Left ventricle myocardium superior (tissue), 1 donor: ENCODE results near the gene NPC1. TPM values are rescaled to one million over a fixed set of nuclear protein-coding genes. Genes with fewer than 3 reads are reported as not detected.
A peak's percentile ranks its signal among the peaks of the same experiment; 100 is the strongest.
"Not testable (repeated sequence)": the region's sequence is repeated elsewhere in the genome, so short reads cannot be mapped to it uniquely, and the experiment has no call there.

Experiments used
- ATAC-seq: fragments of 200-7000 bp; cut with Tn5 transposase; one replicate; pipeline ENCODE4 v1.9.1; 2020; ENCODE audit warnings: mild to moderate bottlenecking, moderate library complexity
- DNase-seq: peaks from one replicate; pipeline ENCODE4 v3.0.0-alpha.2; 2020
- intact Hi-C: fragments of 100-400 bp; cut with micrococcal nuclease; formaldehyde crosslinking; loops from one replicate; pipeline ENCODE4 v1.11.0; 2022
- total RNA-seq: library from RNA; stranded (reverse); fragmentation: NEBNext Ultra II Directional; extraction: Animal tissue kit (Norgen Biotek cat#: 25700); gene quantifications from one replicate; pipeline ENCODE4 v1.2.1, GENCODE V29; 2021
- donor health status: DM: no; HTN: yes; CAD: no; lungs with severe emphysema.

Gene NPC1
- total RNA-seq, 1 donor from 2014 or later, result 13.3 TPM

- ATAC-seq, result no peak
- DNase-seq, result no peak
- intact Hi-C loops, result no loop called here
Measured at GRCh38 chr18:23580677-23581367, 5.5 kb downstream of the NPC1 start.

DNA sequence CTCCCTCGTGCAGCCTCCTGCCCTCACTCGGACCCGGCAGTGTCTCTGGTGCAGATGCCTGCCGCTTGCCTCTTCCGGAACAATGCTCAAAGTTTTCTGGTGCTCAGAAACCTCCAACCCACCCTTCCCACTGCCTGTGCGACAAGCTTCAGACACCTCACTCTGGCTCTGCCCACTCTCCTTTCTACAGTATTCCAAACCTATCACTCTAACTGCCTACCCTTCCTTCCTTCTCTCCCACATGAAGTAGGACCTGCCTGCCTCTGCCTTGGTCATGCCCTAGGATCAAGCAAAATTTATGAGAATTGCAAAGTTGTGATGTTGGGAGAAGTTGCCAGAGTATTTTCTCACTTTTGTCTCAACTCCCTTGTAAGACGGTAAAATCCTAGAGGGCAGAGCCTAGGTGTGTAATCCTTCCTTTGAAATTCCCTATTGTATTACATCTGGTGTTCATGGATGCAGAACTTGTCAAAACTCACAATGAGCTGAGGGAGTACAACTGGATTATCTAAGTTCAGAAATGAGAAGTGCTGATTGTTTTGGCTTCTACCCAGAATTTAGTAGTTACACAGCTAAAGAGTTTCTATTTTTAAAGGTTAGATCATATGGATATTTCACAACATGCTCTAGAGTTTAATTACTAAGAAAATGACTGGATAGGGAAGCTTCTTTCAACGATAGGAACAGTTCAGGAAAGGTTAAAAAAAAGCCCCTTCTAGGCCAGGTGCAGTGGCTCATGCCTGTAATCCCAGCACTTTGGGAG lies 7.2 kb downstream of the NPC1 start:
- peak; percentile 39 for ATAC-seq
- intact Hi-C loops, result no loop called here

DNA sequence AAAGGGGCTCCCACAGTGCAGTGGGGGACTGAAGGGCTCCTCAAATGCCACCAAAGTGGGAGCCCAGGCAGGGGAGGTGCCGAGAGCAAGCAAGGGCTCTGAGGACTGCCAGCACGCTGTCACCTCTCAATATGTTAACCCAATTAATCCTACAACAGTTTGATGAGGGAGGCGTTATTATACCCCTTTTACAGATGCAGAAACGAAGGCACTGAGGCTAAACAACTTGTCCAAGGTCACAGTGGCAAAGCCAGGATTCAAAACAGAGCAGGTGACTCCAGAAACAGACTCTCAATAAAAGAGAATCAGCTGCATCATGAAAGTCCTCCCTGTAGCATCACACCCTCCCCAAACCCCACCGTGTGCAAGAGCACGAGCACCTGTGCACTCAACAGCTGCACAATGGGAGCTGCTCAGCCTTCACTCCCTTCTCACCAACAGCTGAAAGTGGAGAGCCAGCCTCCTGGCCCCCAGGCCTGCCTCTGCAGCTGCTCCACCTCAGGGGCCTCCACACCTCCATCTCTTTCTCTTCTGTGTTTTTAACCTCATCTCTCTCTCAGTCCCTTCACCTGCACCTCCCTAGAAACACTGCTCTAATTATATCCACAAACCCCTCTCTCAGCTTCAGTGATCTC lies 8.1 kb downstream of the NPC1 start:
- DNase-seq, result no peak
- no peak for ATAC-seq
- intact Hi-C loops, result no loop called here

More for the DNA sequence above, 7.2 kb downstream of the NPC1 start:
- no peak for DNase-seq

- intact Hi-C loops, ATAC-seq, DNase-seq: not testable (repeated sequence)
Measured at GRCh38 chr18:23577521-23577920, 8.8 kb downstream of the NPC1 start.

DNA sequence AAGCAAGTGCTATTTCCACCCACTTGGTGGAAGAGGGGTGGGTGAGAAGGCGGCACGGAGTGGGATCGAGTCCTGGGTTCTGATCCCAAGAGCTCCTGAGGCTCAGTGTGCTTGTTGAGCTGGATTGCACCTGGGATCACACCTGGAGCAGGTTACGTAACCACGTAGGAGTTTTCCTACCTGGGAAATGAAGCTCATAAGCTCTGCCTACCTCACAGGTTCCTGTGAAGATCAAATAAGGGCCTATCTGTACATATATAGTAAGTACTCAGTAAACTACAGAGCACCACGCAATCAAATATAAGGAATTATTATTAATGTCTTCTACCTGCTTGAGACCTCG lies 11.0 kb downstream of the NPC1 start:
- DNase-seq (no peak), ATAC-seq (no peak)
- intact Hi-C loops, result no loop called here

DNA sequence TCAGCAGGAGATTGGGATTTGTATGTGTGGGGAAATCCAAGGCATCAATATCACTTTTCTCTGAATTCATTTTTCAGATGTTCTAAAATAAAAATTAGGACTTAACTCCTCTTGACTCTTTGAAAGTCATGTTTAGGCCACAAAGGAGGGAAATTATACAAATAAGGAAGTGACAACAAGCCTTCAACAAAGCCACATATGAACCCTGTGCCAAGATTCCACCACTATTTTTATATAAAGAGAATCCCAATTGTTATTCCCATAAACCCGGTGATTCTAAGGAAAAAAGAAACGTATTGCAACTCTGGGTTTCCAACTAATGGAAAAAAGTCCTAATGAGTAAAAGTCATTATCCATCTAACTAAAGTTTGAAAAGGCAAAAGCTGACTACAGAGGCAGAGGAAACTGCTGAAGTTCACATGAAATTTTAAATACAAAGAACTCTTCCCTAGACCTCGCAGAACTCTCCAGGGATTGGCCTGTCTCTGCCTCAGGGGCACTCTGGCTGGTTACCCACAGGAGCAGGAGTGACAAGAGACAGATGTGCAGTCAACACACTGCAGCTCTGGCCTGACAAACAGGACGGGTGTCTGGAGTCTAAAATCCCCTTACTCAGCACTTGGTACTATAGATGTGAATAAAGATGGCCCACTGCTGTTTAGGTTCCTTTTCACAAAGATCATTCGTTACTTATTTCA lies 11.5 kb downstream of the NPC1 start:
- ATAC-seq (peak; percentile 38), DNase-seq (no peak)
- intact Hi-C loops, result no loop called here

DNA sequence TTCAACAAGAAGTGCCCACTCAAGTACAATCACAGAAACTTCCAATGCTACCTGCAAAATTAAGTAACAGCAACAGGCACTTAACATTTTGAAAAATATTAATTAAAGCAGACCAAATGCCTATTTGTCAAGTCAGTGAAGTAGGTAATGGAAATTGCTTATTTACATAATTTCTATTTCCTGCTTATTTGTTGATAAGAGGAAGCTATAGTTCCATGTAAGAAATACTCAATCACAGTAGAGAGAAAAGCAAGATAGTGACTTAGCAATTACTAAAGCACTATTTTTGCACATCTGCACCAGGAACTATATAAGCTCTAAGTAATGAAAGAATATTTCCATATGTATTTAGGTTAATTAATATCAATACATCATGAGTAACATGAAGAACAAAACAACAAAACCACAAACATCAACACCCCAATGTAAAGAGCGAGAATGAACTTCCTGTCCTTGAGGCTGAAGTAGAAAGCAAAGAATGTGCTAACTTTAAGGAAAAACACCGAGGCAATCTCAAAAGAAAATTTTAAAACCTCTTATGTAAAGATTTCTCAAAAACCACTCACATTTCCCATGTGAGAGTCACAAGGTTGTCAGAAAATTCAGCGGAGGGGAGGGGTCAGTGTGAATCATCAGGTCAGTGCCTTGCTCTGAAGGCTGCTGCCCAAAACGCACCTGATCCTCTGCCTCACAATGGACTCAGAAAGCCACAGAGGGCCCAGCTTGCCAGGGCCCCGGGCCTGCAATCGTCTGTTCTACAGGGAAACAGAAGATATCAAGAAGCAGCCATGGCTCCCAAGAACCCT lies 12.5 kb downstream of the NPC1 start:
- DNase-seq (no peak), ATAC-seq (peak; percentile 39)
- intact Hi-C loops, result no loop called here

- DNase-seq (no peak), ATAC-seq (peak; percentile 61)
- intact Hi-C loops, result no loop called here
Measured at GRCh38 chr18:23573020-23573419, 13.3 kb downstream of the NPC1 start.

DNA sequence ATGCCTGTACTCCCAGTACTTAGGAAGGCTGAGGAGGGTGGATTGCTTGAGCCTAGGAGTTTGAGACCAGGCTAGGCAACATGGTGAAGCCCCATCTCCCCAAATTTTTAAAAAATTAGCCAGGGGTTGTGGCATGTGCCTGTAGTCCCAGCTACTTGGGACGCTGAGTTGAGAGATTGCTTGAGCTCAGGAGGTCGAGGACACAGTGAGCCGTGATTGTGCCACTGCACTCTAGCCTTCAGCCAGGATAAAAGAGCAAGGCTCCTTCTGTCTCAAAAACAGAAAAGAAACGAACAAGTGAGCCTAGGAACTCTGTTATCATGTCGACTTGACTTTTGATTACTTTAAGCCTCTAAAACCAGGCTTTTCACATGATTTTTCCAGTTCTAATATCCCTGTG lies 13.7 kb downstream of the NPC1 start:
- peak; percentile 62 for ATAC-seq
- no peak for DNase-seq
- intact Hi-C loops, result no loop called here

- no peak for DNase-seq
- intact Hi-C loops, result no loop called here
Measured at GRCh38 chr18:23572012-23572411, 14.3 kb downstream of the NPC1 start.

GRCh38 chr18:23570912-23571504 lies 15.3 kb downstream of the NPC1 start:
- intact Hi-C loops, result no loop called here
- no peak for ATAC-seq
- no peak for DNase-seq

More at GRCh38 chr18:23572012-23572411, 14.3 kb downstream of the NPC1 start:
- no peak for ATAC-seq

GRCh38 chr18:23569299-23570063 lies 16.8 kb downstream of the NPC1 start:
- DNase-seq, result no peak
- ATAC-seq, result no peak
- intact Hi-C loops, result no loop called here

GRCh38 chr18:23568281-23569138 lies 17.8 kb downstream of the NPC1 start:
- ATAC-seq (no peak), DNase-seq (no peak)
- intact Hi-C loops, result no loop called here

GRCh38 chr18:23567671-23568070 lies 18.6 kb downstream of the NPC1 start:
- DNase-seq, result no peak
- intact Hi-C loops, result no loop called here
- no peak for ATAC-seq

DNA sequence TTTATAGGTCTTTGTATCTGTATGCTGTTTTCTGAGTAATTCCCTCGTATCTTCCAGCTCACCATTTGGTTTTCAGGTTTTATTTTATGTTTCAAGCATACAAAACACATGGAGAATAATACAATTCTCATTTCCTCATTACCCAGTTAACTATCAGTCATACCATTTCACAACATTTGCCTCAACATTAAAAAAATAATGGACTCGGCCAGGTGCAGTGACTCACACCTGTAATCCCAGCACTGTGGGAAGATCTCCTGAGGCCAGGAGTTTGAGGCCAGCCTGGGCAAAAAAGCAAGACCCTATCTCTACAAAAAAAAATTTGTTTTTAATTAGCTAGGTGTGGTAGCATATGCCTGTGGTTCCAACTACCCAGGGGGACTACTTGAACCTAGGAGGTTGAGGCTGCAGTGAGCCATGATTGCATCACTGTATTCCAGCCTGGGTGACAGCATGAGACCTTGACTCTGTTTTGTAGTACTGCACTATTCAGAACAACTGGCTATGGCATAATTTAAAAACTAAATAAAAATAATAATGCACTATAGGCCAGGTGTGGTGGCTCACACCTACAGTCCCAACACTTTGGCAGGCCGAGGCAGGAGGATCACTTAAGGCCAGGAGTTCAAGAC lies 20.3 kb downstream of the NPC1 start:
- intact Hi-C loops, result no loop called here
- ATAC-seq (no peak), DNase-seq (no peak)

DNA sequence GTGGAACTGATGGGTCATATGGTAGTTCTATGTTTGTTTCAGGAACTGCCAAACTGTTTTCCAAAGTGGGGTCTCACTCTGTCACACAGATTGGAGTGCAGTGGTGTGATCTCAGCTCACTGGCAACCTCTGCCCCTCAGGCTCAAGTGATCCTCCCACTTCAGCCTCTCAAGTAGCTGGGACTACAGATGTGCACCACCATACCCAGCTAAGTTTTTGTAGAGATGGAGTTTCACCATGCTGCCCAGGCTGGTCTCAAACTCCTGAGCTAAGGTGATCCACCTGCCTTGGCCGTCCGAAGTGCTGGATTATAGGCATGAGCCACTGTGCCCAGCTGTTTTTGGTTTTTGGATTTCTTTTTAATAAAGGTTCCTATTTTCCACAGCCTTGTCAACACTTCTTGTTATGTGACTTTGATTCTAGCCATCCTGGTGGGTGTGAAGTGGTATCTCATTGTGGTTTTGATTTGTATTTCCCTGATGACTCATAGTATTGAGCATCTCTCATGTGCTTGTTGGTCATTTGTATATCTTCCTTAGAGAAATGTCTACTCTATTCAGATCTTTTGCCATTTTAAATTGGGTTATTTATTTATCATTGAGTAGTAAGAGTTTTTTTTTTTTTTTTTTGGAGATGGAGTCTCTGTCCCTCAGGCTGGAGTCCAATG lies 22.8 kb downstream of the NPC1 start:
- ATAC-seq (no peak), DNase-seq (no peak)
- intact Hi-C loops, result no loop called here
